SU-DHL-6 (cell line): ENCODE measurements around the gene ANK3.

Experiments
- H2AFZ ChIP-seq: fragments of 200-600 bp; sonication (generic); 2 replicates; pipeline ENCODE4 v1.6.1; 2014; ENCODE audit warnings: low read depth, mild to moderate bottlenecking, moderate library complexity, mixed read lengths, antibody characterized with exemption, low read length; ENCODE audit not compliant: severe bottlenecking
- H3F3A ChIP-seq: fragments of 200-600 bp; shearing (Covaris generic); 2 replicates; pipeline ENCODE4 v1.6.0; 2016; ENCODE audit warnings: antibody characterized with exemption, mild to moderate bottlenecking; ENCODE audit not compliant: insufficient read depth
- H3K27ac ChIP-seq: fragments of 200-600 bp; sonication (generic); 2 replicates; pipeline ENCODE4 v1.5.1; 2016; ENCODE audit warnings: low read depth, mild to moderate bottlenecking, low read length, moderate library complexity, mixed read lengths
- H3K27me3 ChIP-seq: fragments of 200-600 bp; sonication (generic), shearing (Covaris generic); 2 replicates; pipeline ENCODE4 v1.6.0; 2014; ENCODE audit warnings: mild to moderate bottlenecking, low read length
- H3K36me3 ChIP-seq: fragments of 200-600 bp; sonication (generic); 2 replicates; pipeline ENCODE4 v1.6.1; 2014; ENCODE audit warnings: mild to moderate bottlenecking, low read length, mixed read lengths
- H3K4me2 ChIP-seq: fragments of 300-600, 200-600 bp; shearing (Covaris generic), sonication (generic); 2 replicates; pipeline ENCODE4 v1.6.0; 2014; ENCODE audit warnings: low read length, low read depth, mild to moderate bottlenecking; ENCODE audit not compliant: poor library complexity, severe bottlenecking
- H3K4me3 ChIP-seq: fragments of 200-600 bp; sonication (generic); 2 replicates; pipeline ENCODE4 v1.5.1; 2014; ENCODE audit warnings: antibody characterized with exemption, low read length, mild to moderate bottlenecking, mixed read lengths; ENCODE audit not compliant: insufficient read depth, poor library complexity, severe bottlenecking
- H3K79me2 ChIP-seq: fragments of 200-600 bp; sonication (generic); 2 replicates; pipeline ENCODE4 v1.6.1; 2014; ENCODE audit warnings: mild to moderate bottlenecking, low read length, moderate library complexity; ENCODE audit not compliant: insufficient read depth
- H3K9ac ChIP-seq: fragments of 200-600 bp; sonication (generic); 2 replicates; pipeline ENCODE4 v1.7.0; 2014; ENCODE audit warnings: mild to moderate bottlenecking, low read length
- H3K9me2 ChIP-seq: fragments of 200-600 bp; sonication (generic); replicated peaks from 2 replicates; pipeline ENCODE4 v1.6.1; 2014; ENCODE audit warnings: low read length; ENCODE audit not compliant: insufficient read depth
- H3K9me3 ChIP-seq: fragments of 200-600 bp; sonication (generic); 2 replicates; pipeline ENCODE4 v1.6.1; 2014; ENCODE audit warnings: low read length, mixed read lengths; ENCODE audit not compliant: insufficient read depth
- H4K20me1 ChIP-seq: fragments of 200-600 bp; sonication (generic); 2 replicates; pipeline ENCODE4 v1.6.1; 2014; ENCODE audit warnings: low read depth, mild to moderate bottlenecking, antibody characterized with exemption, low read length, moderate library complexity, mixed read lengths
- EZH2phosphoT487 ChIP-seq: fragments of 200-600 bp; sonication (generic), shearing (Covaris generic); conservative IDR thresholded peaks from 2 replicates; pipeline ENCODE4 v1.6.1; 2018; ENCODE audit warnings: mild to moderate bottlenecking, antibody characterized with exemption, low read length, moderate library complexity, mixed read lengths
- TF ChIP-seq, protein P1 (sequence below): fragments of 200-600 bp; sonication (generic); IDR thresholded peaks from one replicate; pipeline ENCODE4 v1.5.1; 2017; ENCODE audit warnings: antibody characterized with exemption, mild to moderate bottlenecking, low read length, moderate library complexity; ENCODE audit not compliant: insufficient read depth, poor library complexity, severe bottlenecking

ANK3 gene

DNA sequence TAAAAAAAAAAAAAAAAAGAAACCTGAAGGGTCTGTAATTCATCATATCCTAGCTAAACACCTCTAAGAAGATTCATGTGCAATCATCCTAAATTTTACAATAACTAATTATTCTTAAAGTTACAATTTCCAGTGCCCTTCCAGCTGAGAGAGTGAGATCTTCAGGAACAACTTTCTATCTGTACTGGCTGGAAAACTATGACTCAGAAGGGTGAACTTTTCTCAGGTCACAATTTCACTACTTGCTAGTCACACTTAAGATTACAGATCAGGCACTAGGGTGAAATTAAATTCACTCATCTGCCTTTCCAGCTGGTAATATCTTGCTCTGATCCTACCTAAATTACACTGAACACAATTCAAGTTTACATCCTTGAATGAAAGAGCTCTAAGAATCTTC, 158.8 kb downstream of the ANK3 start:
- Histone ChIP-seq H3K27ac (peak overlapping the region; percentile 100), H4K20me1 (no peaks in the 10 kb centered on the region), H3K9me2 (no peaks in the 10 kb centered on the region), H3K9ac (peak overlapping the region; percentile 58), H3K27me3 (no peaks in the 10 kb centered on the region), H3K79me2 (peaks cover 45% of the 10 kb centered on the region; the same call in 1 of the 2 replicates), H3F3A (peaks cover 62% of the 10 kb centered on the region), H3K36me3 (no peaks in the 10 kb centered on the region), H3K9me3 (no peaks in the 10 kb centered on the region), H3K4me2 (peak overlapping the region; percentile 100), H3K4me3 (no peak overlapping the region), H2AFZ (no peak overlapping the region)
- TF ChIP-seq EZH2phosphoT487 = no peak
- TF ChIP-seq, protein P1, sequence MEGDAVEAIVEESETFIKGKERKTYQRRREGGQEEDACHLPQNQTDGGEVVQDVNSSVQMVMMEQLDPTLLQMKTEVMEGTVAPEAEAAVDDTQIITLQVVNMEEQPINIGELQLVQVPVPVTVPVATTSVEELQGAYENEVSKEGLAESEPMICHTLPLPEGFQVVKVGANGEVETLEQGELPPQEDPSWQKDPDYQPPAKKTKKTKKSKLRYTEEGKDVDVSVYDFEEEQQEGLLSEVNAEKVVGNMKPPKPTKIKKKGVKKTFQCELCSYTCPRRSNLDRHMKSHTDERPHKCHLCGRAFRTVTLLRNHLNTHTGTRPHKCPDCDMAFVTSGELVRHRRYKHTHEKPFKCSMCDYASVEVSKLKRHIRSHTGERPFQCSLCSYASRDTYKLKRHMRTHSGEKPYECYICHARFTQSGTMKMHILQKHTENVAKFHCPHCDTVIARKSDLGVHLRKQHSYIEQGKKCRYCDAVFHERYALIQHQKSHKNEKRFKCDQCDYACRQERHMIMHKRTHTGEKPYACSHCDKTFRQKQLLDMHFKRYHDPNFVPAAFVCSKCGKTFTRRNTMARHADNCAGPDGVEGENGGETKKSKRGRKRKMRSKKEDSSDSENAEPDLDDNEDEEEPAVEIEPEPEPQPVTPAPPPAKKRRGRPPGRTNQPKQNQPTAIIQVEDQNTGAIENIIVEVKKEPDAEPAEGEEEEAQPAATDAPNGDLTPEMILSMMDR = no peak

DNA sequence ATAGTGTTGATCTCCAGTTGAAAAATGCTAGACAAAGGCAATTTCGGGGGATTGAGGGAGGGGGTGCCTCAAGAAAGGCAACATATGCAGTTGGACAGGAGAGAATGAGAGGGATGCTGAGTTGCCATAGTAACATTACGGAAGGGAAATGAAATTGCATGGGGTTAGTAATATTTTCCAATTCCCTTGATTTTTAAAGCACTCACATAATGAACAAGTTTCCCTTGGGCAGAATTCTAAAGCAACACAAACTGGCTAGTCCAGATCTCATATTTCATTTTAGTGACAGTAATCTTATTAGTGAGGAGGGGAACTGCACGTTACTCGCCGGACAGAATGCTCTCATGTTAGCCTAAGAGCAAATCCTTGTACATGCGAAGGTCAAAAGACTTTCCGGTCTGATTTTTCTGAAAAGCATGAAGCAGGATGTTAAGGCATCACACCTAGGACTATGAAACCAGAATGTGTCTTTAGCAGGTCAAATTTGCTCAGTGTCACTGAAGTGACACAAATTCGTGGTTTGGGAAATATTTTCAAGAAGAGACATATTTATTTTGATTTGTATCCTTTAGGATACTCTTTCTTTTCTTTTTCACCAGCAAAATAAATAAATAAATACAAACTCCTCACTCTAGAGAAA, 165.5 kb downstream of the ANK3 start:
- Histone ChIP-seq H4K20me1 (no peaks in the 10 kb centered on the region), H3K4me3 (peak overlapping the region; percentile 13), H2AFZ (no peak overlapping the region), H3F3A (peaks cover 71% of the 10 kb centered on the region), H3K9ac (peak overlapping the region; percentile 90), H3K27ac (peak overlapping the region; percentile 94), H3K79me2 (peaks cover 53% of the 10 kb centered on the region; the same call in 1 of the 2 replicates), H3K27me3 (no peaks in the 10 kb centered on the region), H3K9me3 (no peaks in the 10 kb centered on the region), H3K4me2 (peak overlapping the region; percentile 83), H3K36me3 (no peaks in the 10 kb centered on the region), H3K9me2 (no peaks in the 10 kb centered on the region)
- no peak for TF ChIP-seq EZH2phosphoT487
- TF ChIP-seq, protein P1 = no peak

DNA sequence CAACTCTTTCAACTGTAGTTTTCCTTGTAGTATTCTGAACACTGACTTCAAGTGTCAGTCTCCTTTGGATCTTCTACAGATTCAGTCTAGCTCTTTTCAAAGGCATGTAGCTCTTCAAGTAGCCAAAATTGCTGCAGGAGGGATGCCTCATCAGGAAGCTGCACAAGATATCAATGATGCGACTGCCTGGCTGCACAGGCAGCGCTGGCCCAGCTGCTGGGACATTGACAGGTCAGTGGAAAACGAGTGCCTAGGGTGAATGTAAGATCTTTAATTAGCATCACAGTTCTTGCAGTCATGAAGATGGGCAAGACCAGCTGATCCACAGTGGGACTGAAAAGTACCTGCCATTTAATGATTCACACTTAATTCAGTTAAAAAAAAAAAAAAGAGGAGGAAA, 167.6 kb downstream of the ANK3 start:
- no peak overlapping the region for H3K4me3 ChIP-seq
- H3K9me3 ChIP-seq = no peaks in the 10 kb centered on the region
- no peak overlapping the region for H2AFZ ChIP-seq
- H3K79me2 ChIP-seq = peaks cover 63% of the 10 kb centered on the region
- H3K9ac ChIP-seq = peak overlapping the region; percentile 90
- no peaks in the 10 kb centered on the region for H4K20me1 ChIP-seq
- H3K27me3 ChIP-seq = no peaks in the 10 kb centered on the region
- H3F3A ChIP-seq = peaks cover 83% of the 10 kb centered on the region
- H3K9me2 ChIP-seq = no peaks in the 10 kb centered on the region
- no peaks in the 10 kb centered on the region for H3K36me3 ChIP-seq
- H3K27ac ChIP-seq = peak overlapping the region; percentile 94
- H3K4me2 ChIP-seq = peak overlapping the region; percentile 83
- TF ChIP-seq, protein P1 = no peak
- no peak for TF ChIP-seq EZH2phosphoT487
